Right lobe of liver (tissue), 4 donors: Measurements from ENCODE around the gene PCCA.
A peak's percentile ranks its signal among the peaks of the same experiment; 100 is the strongest.

ENCODE experiments used
- POLR2A ChIP-seq: fragments of 450-650 bp; IDR thresholded peaks from one replicate; pipeline ENCODE4 v1.6.1; 2017; ENCODE audit warnings: antibody characterized with exemption, mild to moderate bottlenecking
- TF ChIP-seq, protein P1 (sequence below), 4 donors: fragments of 200-600 bp in 3 of 4; fragments of 450-650 bp in 1 of 4; IDR thresholded peaks; one replicate each; pipeline versions ENCODE4 v1.5.1 to v1.8.0; 2016 to 2022; ENCODE audit warnings: antibody characterized with exemption in 4 of 4, mild to moderate bottlenecking in 2 of 4
- donor health status: DM: no; HTN: no; CAD: no.
- donor health status: DM: no; HTN: no; CAD: no.
- donor health status: DM: no; HTN: yes; CAD: no.

DNA sequence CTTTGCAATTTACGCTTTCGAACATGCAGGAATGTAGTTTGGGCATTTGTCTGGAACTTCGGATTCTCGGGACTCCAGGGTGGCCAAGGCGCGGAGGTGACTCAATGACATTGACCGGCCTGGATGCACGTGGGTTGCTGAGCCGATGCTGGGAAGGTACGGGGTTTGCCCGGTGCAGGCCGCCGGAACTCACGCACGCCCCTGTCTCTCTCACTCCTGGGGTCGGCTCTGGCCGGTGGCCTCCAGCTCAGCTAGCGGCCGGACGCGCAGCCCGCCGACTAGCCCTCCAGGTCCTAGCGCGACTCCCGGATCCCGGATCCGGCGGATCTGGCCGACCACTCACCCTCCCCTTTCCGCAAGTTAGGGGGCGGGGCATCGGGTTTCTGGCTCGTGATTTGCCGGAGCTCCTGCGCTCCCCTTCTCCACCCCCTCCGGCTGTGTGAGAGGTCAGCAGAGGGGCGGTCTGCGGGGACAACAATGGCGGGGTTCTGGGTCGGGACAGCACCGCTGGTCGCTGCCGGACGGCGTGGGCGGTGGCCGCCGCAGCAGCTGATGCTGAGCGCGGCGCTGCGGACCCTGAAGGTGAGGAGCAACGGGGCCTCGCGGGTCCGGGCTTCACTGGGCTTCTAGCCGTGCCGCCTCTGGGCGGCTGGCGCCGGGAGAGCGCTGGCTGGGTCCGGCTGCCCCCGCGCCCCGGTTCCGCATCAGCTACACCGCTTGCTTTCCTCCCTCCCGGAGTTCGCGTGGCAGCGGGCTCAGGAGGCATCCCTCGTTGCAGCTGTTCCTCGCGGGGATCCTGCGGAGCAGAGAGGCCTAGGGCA is at the start of gene PCCA:
- TF ChIP-seq, protein P1, sequence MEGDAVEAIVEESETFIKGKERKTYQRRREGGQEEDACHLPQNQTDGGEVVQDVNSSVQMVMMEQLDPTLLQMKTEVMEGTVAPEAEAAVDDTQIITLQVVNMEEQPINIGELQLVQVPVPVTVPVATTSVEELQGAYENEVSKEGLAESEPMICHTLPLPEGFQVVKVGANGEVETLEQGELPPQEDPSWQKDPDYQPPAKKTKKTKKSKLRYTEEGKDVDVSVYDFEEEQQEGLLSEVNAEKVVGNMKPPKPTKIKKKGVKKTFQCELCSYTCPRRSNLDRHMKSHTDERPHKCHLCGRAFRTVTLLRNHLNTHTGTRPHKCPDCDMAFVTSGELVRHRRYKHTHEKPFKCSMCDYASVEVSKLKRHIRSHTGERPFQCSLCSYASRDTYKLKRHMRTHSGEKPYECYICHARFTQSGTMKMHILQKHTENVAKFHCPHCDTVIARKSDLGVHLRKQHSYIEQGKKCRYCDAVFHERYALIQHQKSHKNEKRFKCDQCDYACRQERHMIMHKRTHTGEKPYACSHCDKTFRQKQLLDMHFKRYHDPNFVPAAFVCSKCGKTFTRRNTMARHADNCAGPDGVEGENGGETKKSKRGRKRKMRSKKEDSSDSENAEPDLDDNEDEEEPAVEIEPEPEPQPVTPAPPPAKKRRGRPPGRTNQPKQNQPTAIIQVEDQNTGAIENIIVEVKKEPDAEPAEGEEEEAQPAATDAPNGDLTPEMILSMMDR (IDR thresholded peaks at IDR 0.05), result no peak
- peak; percentile 95 for TF ChIP-seq POLR2A
